Endothelial cell of umbilical vein (primary cell): ENCODE data around the gene KRTAP10-10. TPM values are rescaled to one million over a fixed set of nuclear protein-coding genes. Genes with fewer than 3 reads are reported as not detected.

Experiments used
- BruUV-seq: library from RNA; stranded (reverse); fragments of 400-500 nt; replicated peaks from 2 replicates; lab custom pipeline; 2021; lab: Mats Ljungman, UMichigan
- CTCF ChIA-PET: fragments of 300-600, 350-600 bp; sonication (Branson Sonifier 250); formaldehyde crosslinking; loops from one replicate; lab custom pipeline; 2021; ENCODE audit warnings: antibody characterized with exemption, inconsistent platforms; lab: Charles Lee
- POLR2A ChIA-PET: fragments of 300-600, 350-600 bp; sonication (Branson Sonifier 250); formaldehyde crosslinking; loops from one replicate; lab custom pipeline; 2021; ENCODE audit warnings: antibody characterized with exemption, inconsistent platforms; lab: Charles Lee
- DNase-seq: peaks from one replicate; pipeline ENCODE4 v3.0.0-alpha.2; 2011; ENCODE audit warnings: low read depth, low spot score
- FAIRE-seq: peaks from 2 replicates; lab custom pipeline; 2011; peaks lifted over from hg19 to GRCh38; lab: Jason Lieb, UNC
- H2AFZ ChIP-seq: 2 replicates; pipeline ENCODE4 v1.6.0; 2012; ENCODE audit warnings: low read depth, low read length, control low read depth, inconsistent platforms
- H3K27ac ChIP-seq: 2 replicates; pipeline ENCODE4 v1.5.1; 2011; ENCODE audit warnings: low read depth, mild to moderate bottlenecking, control low read depth, low read length, moderate library complexity; ENCODE audit not compliant: insufficient read depth
- H3K27me3 ChIP-seq, 2 experiments: 2 replicates each; pipeline versions ENCODE4 v1.6.0 to v1.6.1; 2011; ENCODE audit warnings: low read length in 2 of 2, mixed read lengths in 1 of 2; ENCODE audit not compliant: control insufficient read depth in 2 of 2, insufficient read depth in 2 of 2
- H3K36me3 ChIP-seq, 2 experiments: 2 replicates in 1 of 2; 3 replicates in 1 of 2; pipeline ENCODE4 v1.5.1; 2011; ENCODE audit warnings: low read length in 2 of 2, mild to moderate bottlenecking in 1 of 2, moderate library complexity in 1 of 2; ENCODE audit not compliant: control insufficient read depth in 2 of 2, insufficient read depth in 2 of 2; ENCODE audit errors: extremely low read depth in 1 of 2
- H3K4me1 ChIP-seq: 3 replicates; pipeline ENCODE4 v1.5.1; 2011; ENCODE audit warnings: mild to moderate bottlenecking, low read length; ENCODE audit not compliant: control insufficient read depth, insufficient read depth; ENCODE audit errors: extremely low read depth
- H3K4me2 ChIP-seq: 2 replicates; pipeline ENCODE4 v1.6.1; 2011; ENCODE audit warnings: low read length, control low read depth, mixed read lengths; ENCODE audit not compliant: insufficient read depth
- H3K4me3 ChIP-seq, 3 experiments: fragments of 200-600 bp in 1 of 3; sonication (generic), shearing (Covaris generic) in 1 of 3; replicated peaks in 1 of 3; 2 replicates each; pipeline ENCODE4 v1.5.1; 2011 to 2016; ENCODE audit warnings: control low read depth in 3 of 3, low read length in 3 of 3, mild to moderate bottlenecking in 2 of 3, inconsistent platforms in 1 of 3, low read depth in 1 of 3, moderate library complexity in 1 of 3; ENCODE audit not compliant: insufficient read depth in 1 of 3
- H3K79me2 ChIP-seq: 2 replicates; pipeline ENCODE4 v1.6.0; 2012; ENCODE audit warnings: low read length, inconsistent platforms; ENCODE audit not compliant: control insufficient read depth, insufficient read depth
- H3K9ac ChIP-seq: replicated peaks from 2 replicates; pipeline ENCODE3; 2011; ENCODE audit warnings: low read length, control low read depth; ENCODE audit not compliant: insufficient read depth; ENCODE audit errors: extremely low read depth
- H3K9me1 ChIP-seq: replicated peaks from 3 replicates; pipeline ENCODE4 v1.6.0; 2011; ENCODE audit warnings: mild to moderate bottlenecking, low read length; ENCODE audit not compliant: control insufficient read depth, insufficient read depth; ENCODE audit errors: extremely low read depth
- H3K9me3 ChIP-seq: replicated peaks from 2 replicates; pipeline ENCODE4 v1.5.1; 2012; ENCODE audit warnings: low read length, inconsistent platforms; ENCODE audit not compliant: control insufficient read depth, insufficient read depth
- H4K20me1 ChIP-seq: replicated peaks from 2 replicates; pipeline ENCODE3; 2011; ENCODE audit warnings: mild to moderate bottlenecking, low read length; ENCODE audit not compliant: control insufficient read depth, insufficient read depth; ENCODE audit errors: extremely low read depth
- CTCF ChIP-seq, 2 donors: IDR thresholded peaks; 1 replicate in 1 of 2; 2 replicates in 1 of 2; pipeline ENCODE4 v1.5.1; 2011; ENCODE audit warnings: low read length in 2 of 2, mild to moderate bottlenecking in 2 of 2, moderate library complexity in 2 of 2, control low read depth in 1 of 2, inconsistent platforms in 1 of 2, low read depth in 1 of 2; ENCODE audit not compliant: insufficient read depth in 1 of 2; ENCODE audit errors: extremely low read depth in 1 of 2
- EZH2 ChIP-seq: IDR thresholded peaks from 2 replicates; pipeline ENCODE4 v1.6.1; 2012; ENCODE audit warnings: borderline replicate concordance, low read depth, mild to moderate bottlenecking, moderate library complexity, low read length, inconsistent platforms; ENCODE audit not compliant: severe bottlenecking
- FOS ChIP-seq: IDR thresholded peaks from 2 replicates; pipeline ENCODE4 v1.6.1; 2011; ENCODE audit warnings: mild to moderate bottlenecking, low read length, moderate library complexity, borderline replicate concordance; ENCODE audit not compliant: insufficient read depth
- GATA2 ChIP-seq: IDR thresholded peaks from 2 replicates; pipeline ENCODE4 v1.7.0; 2011; ENCODE audit warnings: low read depth, mild to moderate bottlenecking, moderate library complexity, mixed read lengths, low read length; ENCODE audit not compliant: insufficient read length, insufficient read depth
- JUN ChIP-seq: IDR thresholded peaks from 2 replicates; pipeline ENCODE4 v1.6.1; 2011; ENCODE audit warnings: borderline replicate concordance, low read depth; ENCODE audit not compliant: insufficient read length, insufficient read depth
- MAX ChIP-seq: IDR thresholded peaks from 2 replicates; pipeline ENCODE4 v1.6.1; 2011; ENCODE audit not compliant: insufficient read depth, insufficient read length
- MYC ChIP-seq: IDR thresholded peaks from one replicate; pipeline ENCODE4 v1.6.1; 2011; ENCODE audit warnings: mild to moderate bottlenecking, low read depth, low read length
- POLR2A ChIP-seq: IDR thresholded peaks from 2 replicates; pipeline ENCODE4 v1.6.1; 2012; ENCODE audit warnings: low read depth, mild to moderate bottlenecking, control low read depth, low read length
- POLR2AphosphoS5 ChIP-seq: IDR thresholded peaks from 2 replicates; pipeline ENCODE4 v1.6.1; 2012; ENCODE audit warnings: low read depth, mild to moderate bottlenecking, control low read depth, low read length, moderate library complexity; ENCODE audit not compliant: insufficient read depth
- dilution Hi-C: fragments of 300-500 bp; cut with MboI; formaldehyde crosslinking; loops from one replicate; pipeline ENCODE4 v1.15.0; 2019; ENCODE audit warnings: low sequenced_read_pairs; ENCODE audit not compliant: extremely low pct_ligation_motif_present
- intact Hi-C: fragments of 100-400 bp; cut with micrococcal nuclease; formaldehyde crosslinking; loops from one replicate; pipeline ENCODE4 v1.10.0; 2022
- polyA plus RNA-seq, 4 experiments: library from polyadenylated mRNA; depleted of rRNA in 3 of 4; stranded (reverse) in 3 of 4; unstranded in 1 of 4; fragments of >200 nt; gene quantifications; 2 replicates each; pipeline versions ENCODE4 v1.2.1 to v1.2.3, GENCODE V29; 2011 to 2012; ENCODE audit warnings: missing spikeins in 1 of 4
- total RNA-seq: library from RNA; stranded (reverse); gene quantifications from 2 replicates; pipeline ENCODE4 v1.2.3, GENCODE V29; 2021

KRTAP10-10 gene
- total and polyA plus RNA-seq, 2 donors (not counting 3 experiments of a cell fraction or from before 2014, with no cell fraction given) = not detected

- no peak overlapping the region for H2AFZ ChIP-seq
- H3K9me3 ChIP-seq = no peaks in the 10 kb centered on the region
- ChIA-PET POLR2A (no interaction called here), CTCF (no interaction called here)
- H3K27me3 ChIP-seq = peaks cover 3 to 6% of the 10 kb centered on the region in 2 experiments
- dilution Hi-C loops (no loop called here), intact Hi-C loops (no loop called here)
- no peak for TF ChIP-seq CTCF (IDR thresholded peaks at IDR 0.05; ENCODE audit: extremely low read depth in 1 of 2, insufficient read depth in 1 of 2, low read depth in 1 of 2, low read length in 2 of 2)
- no peak for TF ChIP-seq GATA2
- no peak for TF ChIP-seq FOS
- no peak for TF ChIP-seq MYC
- no peak for TF ChIP-seq MAX
- TF ChIP-seq POLR2AphosphoS5 = no peak
- TF ChIP-seq JUN = no peak
- no peak for TF ChIP-seq EZH2
- no peak for TF ChIP-seq POLR2A
- no TSS peak for BruUV-seq
- no peaks in the 10 kb centered on the region for H3K79me2 ChIP-seq
- H3K27ac ChIP-seq = no peak overlapping the region
- DNase-seq = no peak
- no peaks in the 10 kb centered on the region for H3K9me1 ChIP-seq
- no peak for FAIRE-seq
- no peak overlapping the region for H3K4me3 ChIP-seq
- H3K36me3 ChIP-seq = no peaks in the 10 kb centered on the region
- no peaks in the 10 kb centered on the region for H4K20me1 ChIP-seq
- no peak overlapping the region for H3K9ac ChIP-seq
- H3K4me1 ChIP-seq = no peaks in the 10 kb centered on the region
- no peak overlapping the region for H3K4me2 ChIP-seq
These were observed 48.1 kb upstream of the KRTAP10-10 start for GRCh38 chr21:44589094-44589493.
